Measurements from ENCODE around the gene CHKA.

CHKA gene

GRCh38 chr11:68025047-68025446 is 96.1 kb downstream of the CHKA start:
- peak; percentile 28 for TF ChIP-seq CTCF (IDR thresholded peaks at IDR 0.05; ENCODE audit: low read depth, low read length, missing control alignments)
- H3K4me3 ChIP-seq (ENCODE audit: low read depth, low read length) = no peak overlapping the region
- no peak for DNase-seq (ENCODE audit: low read depth)

- no peak for TF ChIP-seq CTCF (IDR thresholded peaks at IDR 0.05; ENCODE audit: low read depth, low read length, missing control alignments)
- DNase-seq (ENCODE audit: low read depth) = no peak
- no peak overlapping the region for H3K4me3 ChIP-seq (ENCODE audit: low read depth, low read length)
Measured at GRCh38 chr11:68024508-68024907, 96.7 kb downstream of the CHKA start.

- no peak for DNase-seq (ENCODE audit: low read depth)
- H3K4me3 ChIP-seq (ENCODE audit: low read depth, low read length) = no peak overlapping the region
- no peak for TF ChIP-seq CTCF (IDR thresholded peaks at IDR 0.05; ENCODE audit: low read depth, low read length, missing control alignments)
Measured at GRCh38 chr11:68022531-68022930, 98.7 kb downstream of the CHKA start.

GRCh38 chr11:68021167-68021787 is 99.9 kb downstream of the CHKA start:
- no peak for DNase-seq (ENCODE audit: low read depth)
- peak; percentile 36 for TF ChIP-seq CTCF (IDR thresholded peaks at IDR 0.05; ENCODE audit: low read depth, low read length, missing control alignments)
- no peak overlapping the region for H3K4me3 ChIP-seq (ENCODE audit: low read depth, low read length)

GRCh38 chr11:68020575-68020974 is 100.6 kb downstream of the CHKA start:
- DNase-seq (ENCODE audit: low read depth) = no peak

GRCh38 chr11:68019486-68019885 is 101.7 kb downstream of the CHKA start:
- TF ChIP-seq CTCF (IDR thresholded peaks at IDR 0.05; ENCODE audit: low read depth, low read length, missing control alignments) = no peak
- no peak overlapping the region for H3K4me3 ChIP-seq (ENCODE audit: low read depth, low read length)
- DNase-seq (ENCODE audit: low read depth) = no peak

More at GRCh38 chr11:68020575-68020974, 100.6 kb downstream of the CHKA start:
- no peak overlapping the region for H3K4me3 ChIP-seq (ENCODE audit: low read depth, low read length)
- TF ChIP-seq CTCF (IDR thresholded peaks at IDR 0.05; ENCODE audit: low read depth, low read length, missing control alignments) = peak; percentile 17

- TF ChIP-seq CTCF (IDR thresholded peaks at IDR 0.05; ENCODE audit: low read depth, low read length, missing control alignments) = no peak
Measured at GRCh38 chr11:68018730-68019190, 102.4 kb downstream of the CHKA start.

More at GRCh38 chr11:68018730-68019190, 102.4 kb downstream of the CHKA start:
- H3K4me3 ChIP-seq (ENCODE audit: low read depth, low read length) = no peak overlapping the region
- no peak for DNase-seq (ENCODE audit: low read depth)
